Retinal pigment epithelial cell (primary cell): Measurements from ENCODE around the gene TMEM72.

Experiments
- DNase-seq: peaks from one replicate; pipeline ENCODE4 v3.0.0-alpha.2; 2010; ENCODE audit warnings: low read depth
- H3K4me3 ChIP-seq: 2 replicates; pipeline ENCODE4 v1.5.1; 2011; ENCODE audit warnings: mild to moderate bottlenecking, low read length, control low read depth, moderate library complexity
- CTCF ChIP-seq: conservative IDR thresholded peaks from 2 replicates; pipeline ENCODE4 v1.5.1; 2011; ENCODE audit warnings: low read depth, low read length, control low read depth, inconsistent platforms

TMEM72 gene

GRCh38 chr10:44920252-44920651 lies 9.1 kb downstream of the TMEM72 start:
- no peak for TF ChIP-seq CTCF
- H3K4me3 ChIP-seq, result no peak overlapping the region
- DNase-seq, result no peak

GRCh38 chr10:44921061-44921460 lies 9.9 kb downstream of the TMEM72 start:
- H3K4me3 ChIP-seq, result no peak overlapping the region
- TF ChIP-seq CTCF, result no peak
- DNase-seq, result no peak

- H3K4me3 ChIP-seq, result no peak overlapping the region
- TF ChIP-seq CTCF, result no peak
- DNase-seq, result no peak
Measured at GRCh38 chr10:44921506-44921905, 10.4 kb downstream of the TMEM72 start.

- DNase-seq, result no peak
- H3K4me3 ChIP-seq, result no peak overlapping the region
Measured at GRCh38 chr10:44922021-44922420, 10.9 kb downstream of the TMEM72 start.

GRCh38 chr10:44922796-44923545 lies 11.8 kb downstream of the TMEM72 start:
- H3K4me3 ChIP-seq, result no peak overlapping the region
- no peak for TF ChIP-seq CTCF
- DNase-seq, result no peak

More at GRCh38 chr10:44922021-44922420, 10.9 kb downstream of the TMEM72 start:
- no peak for TF ChIP-seq CTCF

- TF ChIP-seq CTCF, result no peak
Measured at GRCh38 chr10:44923611-44924010, 12.5 kb downstream of the TMEM72 start.

More at GRCh38 chr10:44923611-44924010, 12.5 kb downstream of the TMEM72 start:
- no peak for DNase-seq
- no peak overlapping the region for H3K4me3 ChIP-seq
